NK-92 (cell line): ENCODE data around the gene KIRREL3.

ENCODE experiments used
- DNase-seq: peaks from one replicate; lab custom pipeline; 2025; ENCODE audit not compliant: unreplicated experiment; lab: John Stamatoyannopoulos, UW

KIRREL3 gene

GRCh38 chr11:126917531-126918204, 82.9 kb downstream of the KIRREL3 start:
- DNase-seq: no peak

- DNase-seq: no peak
Observed at GRCh38 chr11:126915430-126915829, 85.1 kb downstream of the KIRREL3 start.

- no peak for DNase-seq
Observed at GRCh38 chr11:126914941-126915340, 85.6 kb downstream of the KIRREL3 start.

- no peak for DNase-seq
Observed at GRCh38 chr11:126914166-126914565, 86.4 kb downstream of the KIRREL3 start.

DNA sequence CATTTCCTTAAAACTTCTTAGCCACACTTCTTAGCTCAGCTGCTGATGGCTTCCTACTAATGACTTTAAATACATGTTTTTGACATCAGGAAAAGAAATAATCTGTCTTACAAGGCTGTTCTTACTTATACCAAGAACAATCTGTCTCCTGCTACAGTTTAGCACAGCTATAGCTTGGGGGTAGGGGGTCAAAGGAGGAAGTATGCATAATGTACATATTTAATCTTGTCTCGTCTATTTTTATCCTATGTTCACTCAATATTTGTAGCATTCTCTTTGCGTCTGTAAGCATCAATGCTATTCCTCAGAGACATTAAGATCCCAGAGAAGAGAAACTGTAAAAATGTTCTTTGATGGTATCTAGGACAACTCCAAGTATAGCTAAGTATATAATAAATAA, 96.0 kb downstream of the KIRREL3 start:
- DNase-seq: no peak

DNA sequence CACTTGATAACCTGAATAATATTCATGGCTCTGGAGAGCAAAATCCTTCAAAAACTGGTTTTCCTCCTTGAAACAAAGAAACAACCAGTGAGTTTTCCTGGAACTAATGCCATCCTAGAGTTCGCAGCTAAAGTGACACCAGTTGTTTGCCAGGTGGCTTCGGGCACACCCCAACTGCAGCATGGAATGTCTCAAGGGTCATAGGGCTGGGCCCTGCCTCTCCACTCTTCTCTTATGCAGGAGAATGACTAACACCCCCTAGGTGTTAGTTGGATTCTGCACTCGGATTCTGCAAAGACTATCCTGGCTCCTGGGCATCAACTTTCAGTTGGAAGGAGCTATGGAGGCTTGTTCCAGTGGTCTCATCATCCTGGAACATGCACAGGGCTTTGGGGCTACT, 98.8 kb downstream of the KIRREL3 start:
- DNase-seq: no peak

- no peak for DNase-seq
Observed at GRCh38 chr11:126899961-126900748, 100.4 kb downstream of the KIRREL3 start.

- no peak for DNase-seq
Observed at GRCh38 chr11:126898802-126899201, 101.8 kb downstream of the KIRREL3 start.

DNA sequence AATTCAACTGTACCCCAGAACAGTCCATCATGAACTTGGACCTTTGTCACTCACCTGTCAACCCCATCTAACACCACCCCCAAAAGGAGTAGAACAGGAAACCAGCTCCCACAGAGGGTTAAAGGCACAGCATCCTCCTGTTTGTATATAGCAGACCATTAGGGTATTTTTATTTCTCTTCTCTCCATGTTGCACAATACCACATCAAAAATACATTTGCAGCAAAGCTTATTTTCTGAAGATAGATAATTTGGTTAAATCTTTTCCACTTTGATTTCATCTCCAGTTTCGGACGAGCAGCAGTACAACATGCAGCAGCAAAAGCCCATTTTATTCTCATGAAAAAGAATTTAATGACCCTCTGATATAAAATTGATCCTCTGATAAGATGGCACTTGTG, 103.1 kb downstream of the KIRREL3 start:
- no peak for DNase-seq

DNA sequence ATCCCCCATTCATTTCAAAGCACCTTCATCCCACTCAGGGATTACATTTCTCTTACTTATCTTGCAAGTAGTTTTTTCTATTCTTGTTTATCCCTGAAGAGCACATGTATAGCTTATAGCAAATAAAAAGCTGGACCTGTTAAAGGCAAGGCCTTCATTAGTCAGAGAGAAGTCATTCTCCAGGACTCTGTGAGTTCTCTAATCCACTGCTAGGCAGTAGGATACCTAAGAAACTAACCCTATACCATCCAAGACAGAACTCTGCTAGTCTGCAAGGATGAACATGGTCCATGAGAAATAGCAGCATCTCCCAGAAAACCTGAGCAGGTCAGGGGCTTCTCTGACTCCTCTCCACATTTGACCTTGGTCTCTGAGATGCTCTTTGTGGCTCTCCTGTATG, 104.5 kb downstream of the KIRREL3 start:
- no peak for DNase-seq

DNA sequence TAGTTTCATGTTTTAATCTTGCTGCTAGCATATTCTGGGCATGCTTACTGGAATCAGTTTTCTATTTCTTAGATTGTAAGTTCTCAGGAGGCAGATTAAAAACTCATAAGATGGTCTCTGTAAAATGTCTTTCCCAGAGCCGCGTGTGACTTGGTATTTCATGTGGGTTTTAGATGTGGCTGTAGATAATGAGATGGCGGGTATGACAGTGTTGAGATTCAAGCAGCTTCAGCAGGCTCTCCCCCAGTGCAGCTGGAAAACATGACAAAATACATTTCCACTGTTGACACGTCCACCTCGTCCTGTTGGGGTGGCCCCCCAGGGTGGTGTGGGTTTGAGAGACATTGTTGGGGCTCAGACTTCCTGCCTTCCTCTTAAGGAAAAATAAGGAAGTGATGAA, 106.8 kb downstream of the KIRREL3 start:
- DNase-seq: no peak

- DNase-seq: no peak
Observed at GRCh38 chr11:126892756-126893155, 107.8 kb downstream of the KIRREL3 start.

DNA sequence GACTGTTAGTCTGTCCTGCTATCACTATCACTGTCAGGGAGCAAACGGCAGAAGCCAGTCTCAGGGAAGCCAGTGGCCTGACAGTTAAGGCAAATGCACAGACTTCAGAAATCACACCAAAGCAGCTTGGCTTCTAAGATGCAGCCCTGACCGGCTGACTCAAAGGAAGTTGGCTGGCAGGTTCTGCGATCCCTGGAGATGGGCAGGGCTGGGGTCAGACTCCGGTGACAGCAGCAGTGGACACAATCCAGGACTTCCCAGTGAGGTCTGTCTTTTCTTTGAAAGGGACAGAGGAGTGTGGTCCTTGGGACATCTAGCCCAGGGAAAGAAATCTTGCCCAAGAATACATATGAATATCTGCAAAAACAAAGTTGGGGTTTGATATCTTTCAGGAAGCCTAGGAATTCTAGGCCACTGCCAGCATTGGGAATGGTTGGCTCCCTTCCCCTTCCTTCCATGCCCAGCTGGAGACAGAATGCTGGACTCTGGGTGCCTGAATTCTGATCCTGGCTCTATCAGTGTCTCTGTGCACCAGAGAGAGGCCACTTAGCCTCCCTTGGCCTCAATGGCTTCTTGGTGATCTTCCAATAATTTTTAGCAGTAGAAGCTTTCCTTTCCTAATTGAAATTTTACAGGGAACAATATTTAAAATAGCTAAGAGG, 108.9 kb downstream of the KIRREL3 start:
- DNase-seq: no peak

DNA sequence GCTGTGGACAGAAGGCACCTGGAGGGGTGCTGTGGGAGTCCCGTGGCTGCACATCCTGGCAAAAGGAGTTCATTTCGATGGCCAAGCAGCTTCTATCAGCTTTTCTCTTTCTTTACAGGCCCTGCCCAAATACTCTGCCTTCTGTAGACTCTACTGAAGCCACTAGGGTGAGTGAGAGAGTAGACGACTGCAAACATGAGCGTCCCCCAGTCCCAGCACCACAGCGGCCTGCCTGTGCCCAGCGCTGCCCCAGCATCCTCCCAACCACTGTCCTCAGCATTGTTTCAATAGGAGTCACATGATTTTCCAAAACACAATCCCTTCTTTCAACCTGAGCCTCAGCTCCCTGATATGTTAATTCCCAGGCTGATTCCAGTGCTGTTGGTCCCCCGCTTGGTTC, 110.0 kb downstream of the KIRREL3 start:
- no peak for DNase-seq

DNA sequence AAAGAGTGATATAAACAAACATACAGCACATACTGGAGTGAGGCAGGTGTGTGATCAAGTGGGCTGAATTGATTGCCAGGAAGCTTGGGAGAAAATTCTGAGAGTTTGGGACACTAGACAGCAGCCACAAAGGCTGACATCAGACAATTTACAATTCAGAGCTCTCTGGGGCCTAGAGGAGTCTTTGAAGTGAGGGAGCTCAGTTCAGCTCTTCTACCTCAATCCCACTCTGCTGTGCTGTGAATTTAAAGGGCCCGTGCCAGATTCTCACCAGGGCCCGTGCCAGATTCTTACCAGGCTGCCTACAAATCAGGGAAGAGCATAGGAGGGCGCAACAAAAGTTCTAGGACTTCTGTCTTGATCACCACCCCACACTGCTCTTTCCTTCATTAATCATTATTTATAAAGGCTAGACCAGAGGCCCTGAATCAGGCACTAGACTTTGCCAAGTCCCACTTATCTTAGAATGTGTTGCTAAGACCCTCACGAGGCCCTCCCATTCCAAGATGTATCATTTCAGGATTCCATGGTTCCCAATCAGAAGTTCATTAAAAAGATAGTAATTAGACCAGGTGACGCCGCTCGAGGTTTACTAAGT, 112.4 kb downstream of the KIRREL3 start:
- no peak for DNase-seq

DNA sequence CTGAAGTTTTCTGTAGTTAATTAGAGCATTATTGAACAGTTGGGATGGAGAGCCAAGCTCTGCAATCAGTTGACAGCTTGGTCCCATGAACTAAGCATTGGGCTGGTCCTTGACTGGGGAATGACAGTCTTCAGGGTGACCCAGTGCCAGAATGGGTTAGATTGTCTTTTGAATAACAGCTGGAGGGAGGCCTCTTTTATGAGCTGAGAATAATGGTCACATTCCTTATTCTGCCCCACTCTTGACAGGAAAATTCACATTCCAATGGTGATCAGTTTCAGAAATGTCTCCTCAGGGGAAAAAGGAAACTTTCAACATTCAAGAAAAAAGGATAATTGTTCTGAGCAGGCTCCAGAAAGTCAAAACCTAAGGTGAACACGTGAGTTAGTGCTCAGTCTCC, 113.9 kb downstream of the KIRREL3 start:
- DNase-seq: no peak

- DNase-seq: no peak
Observed at GRCh38 chr11:126886085-126886484, 114.5 kb downstream of the KIRREL3 start.

- no peak for DNase-seq
Observed at GRCh38 chr11:126884594-126884993, 116.0 kb downstream of the KIRREL3 start.

DNA sequence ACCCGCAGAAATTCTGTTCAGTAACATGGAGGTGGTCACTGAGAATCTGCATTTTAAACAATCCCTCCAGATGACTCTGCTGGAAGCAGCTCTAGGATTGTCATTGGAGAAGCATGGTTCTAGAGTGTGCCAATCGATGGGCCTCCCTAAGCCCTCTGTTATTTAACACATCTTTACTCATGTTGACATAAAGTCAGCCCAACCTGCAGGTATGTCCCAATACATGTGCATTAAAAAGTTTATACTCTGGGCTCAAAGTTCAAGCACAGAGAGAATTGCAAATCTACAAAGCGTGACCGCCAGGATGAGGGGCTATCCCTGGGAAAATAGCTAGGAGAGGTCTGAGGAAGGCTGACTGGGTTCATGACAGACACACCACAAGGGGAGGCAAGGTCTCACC, 116.4 kb downstream of the KIRREL3 start:
- no peak for DNase-seq

GRCh38 chr11:126880872-126881271, 119.7 kb downstream of the KIRREL3 start:
- no peak for DNase-seq

- no peak for DNase-seq
Observed at GRCh38 chr11:126879516-126879915, 121.1 kb downstream of the KIRREL3 start.
